TTC549 (cell line): ENCODE results near the gene MAPK4.

Experiments used
- FAIRE-seq: peaks from 2 replicates; lab custom pipeline; 2012; peaks lifted over from hg19 to GRCh38; lab: Jason Lieb, UNC

Gene MAPK4

GRCh38 chr18:50721451-50722120, 161.7 kb downstream of the MAPK4 start:
- FAIRE-seq = no peak

GRCh38 chr18:50722311-50722710, 162.4 kb downstream of the MAPK4 start:
- FAIRE-seq = no peak

- FAIRE-seq = no peak
Measured at GRCh38 chr18:50724751-50725151, 164.9 kb downstream of the MAPK4 start.

GRCh38 chr18:50726960-50727589, 167.2 kb downstream of the MAPK4 start:
- no peak for FAIRE-seq

- no peak for FAIRE-seq
Measured at GRCh38 chr18:50727721-50728471, 168.0 kb downstream of the MAPK4 start.

GRCh38 chr18:50729376-50729775, 169.5 kb downstream of the MAPK4 start:
- FAIRE-seq = no peak

GRCh38 chr18:50729986-50730385, 170.1 kb downstream of the MAPK4 start:
- FAIRE-seq = no peak

GRCh38 chr18:50734342-50734741, 174.5 kb downstream of the MAPK4 start:
- no peak for FAIRE-seq

GRCh38 chr18:50734886-50735285, 175.0 kb downstream of the MAPK4 start:
- FAIRE-seq = no peak

GRCh38 chr18:50737127-50737526, 177.2 kb downstream of the MAPK4 start:
- no peak for FAIRE-seq

GRCh38 chr18:50738098-50738757, 178.3 kb downstream of the MAPK4 start:
- FAIRE-seq = no peak

- FAIRE-seq = no peak
Measured at GRCh38 chr18:50742952-50743351, 183.1 kb downstream of the MAPK4 start.

- FAIRE-seq = no peak
Measured at GRCh38 chr18:50744253-50744652, 184.4 kb downstream of the MAPK4 start.

- no peak for FAIRE-seq
Measured at GRCh38 chr18:50745945-50746344, 186.1 kb downstream of the MAPK4 start.

GRCh38 chr18:50747849-50748242, 188.0 kb downstream of the MAPK4 start:
- FAIRE-seq = no peak

GRCh38 chr18:50748243-50749229, 188.6 kb downstream of the MAPK4 start:
- no peak for FAIRE-seq

GRCh38 chr18:50749421-50749820, 189.5 kb downstream of the MAPK4 start:
- FAIRE-seq = no peak

- no peak for FAIRE-seq
Measured at GRCh38 chr18:50749945-50750344, 190.1 kb downstream of the MAPK4 start.

- no peak for FAIRE-seq
Measured at GRCh38 chr18:50750546-50750945, 190.7 kb downstream of the MAPK4 start.

GRCh38 chr18:50751490-50751889, 191.6 kb downstream of the MAPK4 start:
- FAIRE-seq = no peak

- no peak for FAIRE-seq
Measured at GRCh38 chr18:50751947-50752346, 192.1 kb downstream of the MAPK4 start.

GRCh38 chr18:50753311-50753710, 193.4 kb downstream of the MAPK4 start:
- no peak for FAIRE-seq
